Activated CD8-positive, alpha-beta T cell treated with anti-CD3 and anti-CD28 coated beads for 36 hours (primary cell): ENCODE results near the gene RBM47. TPM values are rescaled to one million over a fixed set of nuclear protein-coding genes. Genes with fewer than 3 reads are reported as not detected.
"Not testable (repeated sequence)": the region's sequence is repeated elsewhere in the genome, so short reads cannot be mapped to it uniquely, and the experiment has no call there.

ENCODE experiments used
- ATAC-seq: fragments of 200-7000 bp; cut with Tn5 transposase; one replicate; pipeline ENCODE4 v1.10.0; 2021; ENCODE audit warnings: mild to moderate bottlenecking, moderate library complexity
- CTCF ChIA-PET: fragments of 350-600 bp; sonication (Branson Sonifier 250); formaldehyde crosslinking; loops from one replicate; lab custom pipeline; 2021; ENCODE audit warnings: antibody characterized with exemption; lab: Charles Lee
- POLR2A ChIA-PET: fragments of 350-600 bp; sonication (Branson Sonifier 250); formaldehyde crosslinking; loops from one replicate; lab custom pipeline; 2021; ENCODE audit warnings: antibody characterized with exemption; lab: Charles Lee
- DNase-seq: peaks from one replicate; pipeline ENCODE4 v3.0.0-alpha.2; 2020
- H3K27ac Mint-ChIP-seq: one replicate; pipeline ENCODE4 v1.8.0; 2021; ENCODE audit warnings: mild to moderate bottlenecking, mixed read lengths
- H3K27me3 Mint-ChIP-seq: one replicate; pipeline ENCODE4 v1.8.0; 2021; ENCODE audit warnings: mixed read lengths
- H3K36me3 Mint-ChIP-seq: one replicate; pipeline ENCODE4 v1.8.0; 2021; ENCODE audit warnings: low read depth, mixed read lengths
- H3K4me1 Mint-ChIP-seq: one replicate; pipeline ENCODE4 v1.8.0; 2021; ENCODE audit warnings: low read depth, mixed read lengths
- H3K4me3 Mint-ChIP-seq: one replicate; pipeline ENCODE4 v1.8.0; 2021; ENCODE audit warnings: mild to moderate bottlenecking, moderate library complexity, mixed read lengths
- H3K9me3 Mint-ChIP-seq: one replicate; pipeline ENCODE4 v1.8.0; 2021; ENCODE audit warnings: mixed read lengths
- CTCF ChIP-seq: fragments of 200-600 bp; IDR thresholded peaks from one replicate; pipeline ENCODE4 v1.8.0; 2022; ENCODE audit warnings: antibody characterized with exemption, mild to moderate bottlenecking
- intact Hi-C: fragments of 100-400 bp; cut with micrococcal nuclease; formaldehyde crosslinking; loops from one replicate; pipeline ENCODE4 v1.10.0; 2022
- total RNA-seq, 2 experiments: library from RNA; stranded (reverse); gene quantifications; one replicate each; pipeline ENCODE4 v1.2.3, GENCODE V29; 2021

RBM47 gene
- total RNA-seq, 2 experiments from 2014 or later: 0.13 to 0.74 TPM

- Mint-ChIP-seq H3K4me3 (no peak overlapping the region), H3K27me3 (no peaks in the 10 kb centered on the region)
Observed at GRCh38 chr4:40399578-40399977, 230.1 kb downstream of the RBM47 start.

GRCh38 chr4:40395908-40396793, 233.5 kb downstream of the RBM47 start:
- Mint-ChIP-seq H3K36me3 (no peaks in the 10 kb centered on the region), H3K4me1 (no peaks in the 10 kb centered on the region), H3K9me3 (no peaks in the 10 kb centered on the region), H3K4me3 (no peak overlapping the region), H3K27ac (no peak overlapping the region), H3K27me3 (no peaks in the 10 kb centered on the region)
- TF ChIP-seq CTCF: no peak
- CTCF ChIA-PET: no interaction called here
- POLR2A ChIA-PET: no interaction called here
- intact Hi-C loops: no loop called here
- ATAC-seq (no peak), DNase-seq (no peak)

More at GRCh38 chr4:40399578-40399977, 230.1 kb downstream of the RBM47 start:
- DNase-seq (no peak), ATAC-seq (no peak)
- Mint-ChIP-seq H3K4me1 (no peaks in the 10 kb centered on the region), H3K9me3 (no peaks in the 10 kb centered on the region), H3K36me3 (no peaks in the 10 kb centered on the region), H3K27ac (no peak overlapping the region)
- CTCF ChIA-PET: no interaction called here
- POLR2A ChIA-PET: interaction anchor here (0.6 kb wide), 1 partner anchor 495 kb away, joined by 3 read pairs; no protein-coding TSS in a partner anchor
- TF ChIP-seq CTCF: no peak
- intact Hi-C loops: no loop called here

GRCh38 chr4:40395166-40395900, 234.3 kb downstream of the RBM47 start:
- intact Hi-C loops: no loop called here
- Mint-ChIP-seq H3K4me1 (no peaks in the 10 kb centered on the region), H3K27ac (no peak overlapping the region), H3K36me3 (no peaks in the 10 kb centered on the region), H3K9me3 (no peaks in the 10 kb centered on the region), H3K4me3 (no peak overlapping the region), H3K27me3 (no peaks in the 10 kb centered on the region)
- ChIA-PET CTCF (no interaction called here), POLR2A (no interaction called here)
- DNase-seq (no peak), ATAC-seq (no peak)
- no peak for TF ChIP-seq CTCF

GRCh38 chr4:40394236-40394635, 235.4 kb downstream of the RBM47 start:
- CTCF ChIA-PET: no interaction called here
- no peaks in the 10 kb centered on the region for H3K36me3 Mint-ChIP-seq
- no peak overlapping the region for H3K4me3 Mint-ChIP-seq
- TF ChIP-seq CTCF: no peak
- intact Hi-C loops: no loop called here
- no peaks in the 10 kb centered on the region for H3K4me1 Mint-ChIP-seq
- DNase-seq (no peak), ATAC-seq (no peak)
- no peak overlapping the region for H3K27ac Mint-ChIP-seq
- no peaks in the 10 kb centered on the region for H3K9me3 Mint-ChIP-seq
- H3K27me3 Mint-ChIP-seq: no peaks in the 10 kb centered on the region
- POLR2A ChIA-PET: no interaction called here

- DNase-seq, H3K4me3 Mint-ChIP-seq, H3K4me1 Mint-ChIP-seq, H3K36me3 Mint-ChIP-seq, H3K9me3 Mint-ChIP-seq, ATAC-seq, H3K27me3 Mint-ChIP-seq, H3K27ac Mint-ChIP-seq, POLR2A ChIA-PET, intact Hi-C loops: not testable (repeated sequence)
- CTCF ChIA-PET: interaction anchor here (1.5 kb wide), 1 partner anchor 67 kb away, joined by 4 read pairs; no protein-coding TSS in a partner anchor
Observed at GRCh38 chr4:40392241-40392640, 237.4 kb downstream of the RBM47 start.
